ENCODE results near the gene CAMKV.
"Not testable (repeated sequence)": the region's sequence is repeated elsewhere in the genome, so short reads cannot be mapped to it uniquely, and the experiment has no call there.

CAMKV gene

GRCh38 chr3:49823131-49823530, 46.6 kb downstream of the CAMKV start:
- not testable (repeated sequence) for H3K4me3 ChIP-seq (ENCODE audit: low read length); H3K4me1 ChIP-seq (ENCODE audit: control insufficient read depth, insufficient read depth, low read length); H3K27me3 ChIP-seq (ENCODE audit: control insufficient read depth, insufficient read depth, low read length); H3K9me3 ChIP-seq (ENCODE audit: control insufficient read depth, insufficient read depth, low read length); H3K27ac ChIP-seq (ENCODE audit: low read length); DNase-seq (ENCODE audit: low read depth, low spot score); H3K36me3 ChIP-seq (ENCODE audit: control insufficient read depth, insufficient read depth, low read length)
- no CpG with 5 or more reads among the region's 3 CpGs for WGBS (ENCODE audit: insufficient coverage, insufficient read length)

- Histone ChIP-seq H3K27ac (ENCODE audit: low read length) (no peak within 1 kb of the TSS), H3K4me1 (ENCODE audit: control insufficient read depth, insufficient read depth, low read length) (no peaks in the 10 kb centered on the region), H3K36me3 (ENCODE audit: control insufficient read depth, insufficient read depth, low read length) (no peaks in the 10 kb centered on the region; the same call in 1 of the 2 replicates), H3K27me3 (ENCODE audit: control insufficient read depth, insufficient read depth, low read length) (no peaks in the 10 kb centered on the region), H3K9me3 (ENCODE audit: control insufficient read depth, insufficient read depth, low read length) (no peaks in the 10 kb centered on the region), H3K4me3 (ENCODE audit: low read length) (no peak within 1 kb of the TSS)
- no peak for DNase-seq (ENCODE audit: low read depth, low spot score)
- no CpG with 5 or more reads among the region's 9 CpGs for WGBS (ENCODE audit: insufficient coverage, insufficient read length)
These were observed 56.1 kb downstream of the CAMKV start, which contains the start of gene UBA7 for GRCh38 chr3:49813497-49814174. TSS of gene UBA7 (minus strand) at chr3:49813953. CDS start at chr3:49813787, 166 bp downstream.

GRCh38 chr3:49812916-49813496, 56.7 kb downstream of the CAMKV start:
- no peak for DNase-seq (ENCODE audit: low read depth, low spot score)
- Histone ChIP-seq H3K4me1 (ENCODE audit: control insufficient read depth, insufficient read depth, low read length) (no peaks in the 10 kb centered on the region), H3K9me3 (ENCODE audit: control insufficient read depth, insufficient read depth, low read length) (no peaks in the 10 kb centered on the region), H3K27me3 (ENCODE audit: control insufficient read depth, insufficient read depth, low read length) (no peaks in the 10 kb centered on the region), H3K4me3 (ENCODE audit: low read length) (no peak overlapping the region), H3K36me3 (ENCODE audit: control insufficient read depth, insufficient read depth, low read length) (no peaks in the 10 kb centered on the region; the same call in 1 of the 2 replicates), H3K27ac (ENCODE audit: low read length) (no peak overlapping the region)
- WGBS (ENCODE audit: insufficient coverage, insufficient read length), result no CpG with 5 or more reads among the region's 9 CpGs
